Kidney (tissue), 14 donors: Measurements from ENCODE around the gene TRIO. TPM values are rescaled to one million over a fixed set of nuclear protein-coding genes. Genes with fewer than 3 reads are reported as not detected.

ENCODE experiments used
- DNase-seq, 5 donors: peaks; one replicate each; pipeline ENCODE4 v3.0.0-alpha.2; 2013 to 2020
- FAIRE-seq: peaks from 2 replicates; lab custom pipeline; 2012; peaks lifted over from hg19 to GRCh38; lab: Jason Lieb, UNC
- H3K27ac ChIP-seq, 2 donors: one replicate each; pipeline ENCODE4 v1.7.0; 2013; ENCODE audit warnings: low read depth in 2 of 2, low read length in 2 of 2, inconsistent platforms in 1 of 2
- H3K27me3 ChIP-seq: one replicate; pipeline ENCODE4 v1.7.1; 2013; ENCODE audit warnings: low read length, inconsistent platforms; ENCODE audit not compliant: control insufficient read depth, insufficient read depth
- H3K36me3 ChIP-seq, 3 donors: one replicate each; pipeline versions ENCODE4 v1.7.0 to v1.7.1; 2013; ENCODE audit warnings: low read length in 3 of 3, control low read depth in 1 of 3, inconsistent platforms in 1 of 3; ENCODE audit not compliant: insufficient read depth in 3 of 3, control insufficient read depth in 2 of 3
- H3K4me1 ChIP-seq, 3 donors: one replicate each; pipeline versions ENCODE4 v1.7.0 to v1.7.1; 2013; ENCODE audit warnings: low read length in 3 of 3, inconsistent platforms in 1 of 3, low read depth in 1 of 3; ENCODE audit not compliant: control insufficient read depth in 2 of 3, insufficient read depth in 2 of 3
- H3K4me3 ChIP-seq, 3 donors: one replicate each; pipeline versions ENCODE4 v1.7.0 to v1.8.1; 2013; ENCODE audit warnings: low read length in 3 of 3, control low read depth in 1 of 3, inconsistent platforms in 1 of 3
- H3K9ac ChIP-seq, 3 donors: one replicate each; pipeline versions ENCODE4 v1.7.0 to v1.7.1; 2013; ENCODE audit warnings: low read length in 3 of 3, control low read depth in 1 of 3, inconsistent platforms in 1 of 3
- H3K9me3 ChIP-seq, 3 donors: one replicate each; pipeline versions ENCODE4 v1.7.0 to v1.7.1; 2013; ENCODE audit warnings: low read length in 3 of 3, control low read depth in 1 of 3, inconsistent platforms in 1 of 3; ENCODE audit not compliant: control insufficient read depth in 2 of 3, insufficient read depth in 1 of 3
- CTCF ChIP-seq: IDR thresholded peaks from 3 replicates; pipeline ENCODE4 v1.5.1; 2012; ENCODE audit warnings: mild to moderate bottlenecking, moderate library complexity, borderline replicate concordance; ENCODE audit not compliant: insufficient read depth; ENCODE audit errors: extremely low read depth
- intact Hi-C: fragments of 100-400 bp; cut with DNase I; formaldehyde crosslinking; loops from one replicate; pipeline ENCODE4 v1.11.1; 2022
- polyA plus RNA-seq: library from polyadenylated mRNA; stranded (reverse); fragments of 350-450 nt; fragmentation: Illumina TruSeq; extraction: RNeasy Lipid Tissue Mini Kit (QIAGEN cat#74804); gene quantifications from one replicate; pipeline ENCODE4 v1.2.3, GENCODE V29; 2014; ENCODE audit warnings: low read depth, low replicate concordance; ENCODE audit not compliant: insufficient read depth
- total RNA-seq: library from RNA; stranded (reverse); fragmentation: NEBNext Ultra II Directional; extraction: Animal tissue kit (Norgen Biotek cat#: 25700); gene quantifications from one replicate; pipeline ENCODE4 v1.2.1, GENCODE V29; 2021
- donor health status: control.
- donor health status: control.
- donor health status: control.
- donor health status: control.
- donor health status: control.
- donor health status: DM: yes; HTN: yes; CAD: no.
- donor health status: Normal renal cell carcinoma (clear cell type).

TRIO gene
- total and polyA plus RNA-seq, 2 donors from 2014 or later: 9.5 to 149 TPM

- TF ChIP-seq CTCF: no peak
- H3K27me3 ChIP-seq: no peaks in the 10 kb centered on the region
- H3K27ac ChIP-seq: no peak overlapping the region
- no peaks in the 10 kb centered on the region for H3K4me1 ChIP-seq
- no peaks in the 10 kb centered on the region for H3K9me3 ChIP-seq
- peaks cover 0 to 19% (median 12%) of the 10 kb centered on the region in 3 donors for H3K36me3 ChIP-seq
- intact Hi-C loops: no loop called here
- no peak for FAIRE-seq
- no peak for DNase-seq
- H3K4me3 ChIP-seq: no peak overlapping the region
- no peak overlapping the region for H3K9ac ChIP-seq
Measured at GRCh38 chr5:14332038-14332631, 189.0 kb downstream of the TRIO start.

- FAIRE-seq: no peak
- TF ChIP-seq CTCF: no peak
Measured at GRCh38 chr5:14332746-14333145, 189.6 kb downstream of the TRIO start.

GRCh38 chr5:14337593-14337992 lies 194.5 kb downstream of the TRIO start:
- intact Hi-C loops: no loop called here
- Histone ChIP-seq H3K27ac (no peak overlapping the region), H3K9ac (no peak overlapping the region), H3K36me3 (peaks cover 2 to 23% (median 23%) of the 10 kb centered on the region in 3 donors), H3K4me1 (no peaks in the 10 kb centered on the region), H3K9me3 (no peaks in the 10 kb centered on the region), H3K4me3 (no peak overlapping the region), H3K27me3 (no peaks in the 10 kb centered on the region)
- no peak for FAIRE-seq
- no peak for DNase-seq
- TF ChIP-seq CTCF: no peak

More at GRCh38 chr5:14332746-14333145, 189.6 kb downstream of the TRIO start:
- Histone ChIP-seq H3K27me3 (no peaks in the 10 kb centered on the region), H3K9me3 (no peaks in the 10 kb centered on the region), H3K36me3 (peaks cover 2 to 22% (median 17%) of the 10 kb centered on the region in 3 donors), H3K4me3 (no peak overlapping the region), H3K27ac (no peak overlapping the region), H3K9ac (no peak overlapping the region), H3K4me1 (no peaks in the 10 kb centered on the region)
- no peak for DNase-seq
- intact Hi-C loops: no loop called here
